Hepatic stellate cell (primary cell): ENCODE measurements around the gene CLIC5.

Experiments used
- DNase-seq: peaks from one replicate; pipeline ENCODE4 v3.0.0; 2011; ENCODE audit warnings: low spot score

The CLIC5 gene

DNA sequence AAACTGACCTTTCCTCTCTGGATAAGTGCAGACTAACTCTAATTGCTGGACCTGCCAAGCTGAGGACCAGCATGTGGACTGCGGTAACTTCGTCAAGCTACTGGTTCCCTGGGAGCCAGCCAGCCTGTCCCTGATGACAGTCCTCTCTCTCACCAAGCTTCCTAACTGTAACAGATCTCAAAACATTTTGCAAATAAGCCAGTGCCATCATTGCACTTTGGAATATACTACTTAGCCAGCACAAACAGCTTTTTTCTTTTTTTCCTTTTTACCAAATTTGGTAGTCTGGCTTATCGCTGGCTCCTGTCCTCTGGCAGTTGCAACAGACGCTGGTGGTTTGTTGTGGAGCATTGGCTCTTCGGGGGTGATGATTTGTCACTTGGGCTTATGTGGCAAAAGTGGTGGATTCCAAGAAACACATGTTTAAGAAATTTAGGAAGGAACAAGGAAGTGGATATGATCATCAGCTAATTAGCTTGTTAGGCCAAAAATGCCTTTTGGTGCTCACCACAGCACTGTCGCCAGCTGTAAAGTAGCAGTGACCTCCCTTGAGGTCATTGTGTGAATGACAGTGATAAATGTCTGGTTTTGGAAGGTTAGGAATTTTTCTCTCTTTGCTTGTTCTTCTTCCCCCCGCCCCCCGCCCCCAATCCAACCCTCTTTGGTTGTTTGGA, 171.7 kb downstream of the CLIC5 start:
- DNase-seq: no peak

DNA sequence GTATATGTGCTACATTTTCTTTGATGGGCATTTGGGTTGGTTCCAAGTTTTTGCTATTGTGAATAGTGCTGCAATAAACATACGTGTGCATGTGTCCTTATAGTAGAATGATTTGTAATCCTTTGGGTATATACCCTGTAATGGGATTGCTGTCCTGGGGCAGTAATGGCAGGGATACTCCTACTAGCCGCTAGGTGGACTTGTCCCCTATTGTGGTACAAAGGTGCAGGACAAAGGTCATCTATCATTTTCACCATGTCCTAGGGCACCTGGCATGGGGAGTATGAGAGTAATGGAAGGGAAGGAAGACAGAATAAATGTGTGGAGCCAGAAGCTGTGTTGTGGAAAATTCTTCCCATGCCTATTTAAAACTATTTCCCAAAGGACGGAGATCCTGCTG, 174.6 kb downstream of the CLIC5 start:
- DNase-seq: no peak

- DNase-seq: no peak
These were observed 176.7 kb downstream of the CLIC5 start for GRCh38 chr6:45838996-45839395.

DNA sequence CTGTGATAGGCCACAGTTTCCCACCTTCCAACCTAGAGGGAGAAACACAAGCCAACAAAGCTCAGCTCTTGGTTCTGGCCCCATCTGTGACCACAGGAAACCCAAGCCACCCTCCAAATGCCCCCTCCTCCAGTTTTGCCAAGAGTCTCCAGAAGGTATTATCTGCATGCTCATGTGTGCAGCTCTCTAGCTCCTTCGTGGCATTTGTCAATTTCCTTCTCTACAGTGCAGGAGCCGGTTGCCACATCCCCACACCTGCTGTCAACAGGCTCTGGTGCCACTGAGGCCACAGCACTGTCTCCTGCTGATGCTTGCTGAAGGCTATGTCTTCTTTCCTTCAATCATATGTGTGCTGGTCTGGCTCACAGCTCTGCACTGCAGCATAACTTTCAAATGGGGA, 177.2 kb downstream of the CLIC5 start:
- no peak for DNase-seq

- DNase-seq: no peak
These were observed 178.0 kb downstream of the CLIC5 start for GRCh38 chr6:45837541-45838200.

- no peak for DNase-seq
These were observed 178.7 kb downstream of the CLIC5 start for GRCh38 chr6:45836984-45837383.

GRCh38 chr6:45836438-45836824, 179.2 kb downstream of the CLIC5 start:
- no peak for DNase-seq

DNA sequence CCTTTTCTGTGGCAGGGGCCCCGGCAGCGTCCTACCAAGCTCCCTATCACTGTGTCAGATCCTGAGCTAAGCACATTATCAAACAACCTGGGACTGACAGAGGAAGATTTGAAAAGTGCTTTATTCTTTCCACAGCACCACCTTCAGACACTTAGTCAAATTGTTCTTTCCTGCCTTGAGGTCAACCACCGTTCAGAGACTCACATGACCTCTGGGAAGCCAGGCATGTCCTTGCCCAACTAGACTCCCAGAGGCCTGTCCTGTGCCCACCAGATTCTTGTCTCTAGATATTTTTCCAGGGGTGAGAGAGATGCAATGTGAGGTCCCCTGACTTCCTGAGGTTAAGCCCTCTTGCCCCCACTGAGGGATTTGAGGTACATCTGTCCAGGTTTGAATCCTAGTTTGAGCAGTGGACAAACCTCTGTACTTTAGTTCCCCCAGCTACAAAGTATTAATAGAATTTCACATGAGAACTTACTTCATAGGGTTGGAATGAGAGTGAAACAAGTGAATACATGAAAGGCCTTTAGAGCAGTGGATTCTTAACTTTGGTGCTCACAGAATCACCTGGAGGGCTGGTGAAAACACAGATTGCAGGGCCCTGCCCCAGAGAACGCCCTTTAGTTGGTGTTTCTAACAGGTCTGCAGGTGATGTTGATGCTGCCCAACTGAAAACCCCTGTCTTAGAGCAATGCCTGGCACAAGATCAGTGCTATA, 179.8 kb downstream of the CLIC5 start:
- DNase-seq: no peak

GRCh38 chr6:45832063-45832462, 183.6 kb downstream of the CLIC5 start:
- no peak for DNase-seq
